ENCODE measurements around the gene MYO1F.
"Not testable (repeated sequence)": the region's sequence is repeated elsewhere in the genome, so short reads cannot be mapped to it uniquely, and the experiment has no call there.

Gene MYO1F

DNA sequence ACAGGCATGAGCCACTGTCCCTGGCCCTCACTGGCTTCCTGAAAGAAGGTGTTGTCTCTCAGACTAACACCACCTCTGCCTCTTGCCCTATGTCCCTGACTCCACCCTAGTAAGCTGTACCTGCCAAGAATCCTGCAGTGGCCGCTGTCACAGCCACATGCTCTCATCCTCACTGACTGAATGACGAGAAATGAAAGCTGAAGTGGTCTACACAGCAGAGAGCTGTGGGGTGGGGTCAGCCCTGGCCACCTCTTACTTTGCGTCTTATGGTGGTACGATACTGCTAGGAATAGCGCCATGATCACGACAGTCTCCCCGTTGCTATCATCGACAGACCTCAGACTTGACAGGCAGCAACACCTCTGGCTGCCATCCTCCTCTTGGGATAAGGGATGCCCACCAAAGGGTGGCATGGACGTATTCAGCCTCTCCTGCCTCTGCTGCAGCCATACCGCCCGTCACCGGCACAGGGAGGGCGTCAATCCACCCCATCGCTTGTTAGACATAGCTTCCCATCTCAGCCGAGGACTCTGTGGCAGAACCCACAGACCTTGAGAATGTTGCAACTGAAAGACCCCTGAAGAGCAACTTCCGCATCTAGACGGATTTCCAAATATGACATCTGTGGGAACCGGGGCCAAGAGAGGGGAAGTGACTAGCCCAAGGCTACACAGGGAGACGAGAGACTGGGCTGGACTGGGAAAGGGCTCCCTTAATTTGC, 809 bp downstream of the MYO1F start:
- Histone ChIP-seq H3K27me3 (replicated peaks) (no peaks in the 10 kb centered on the region), H3K36me3 (replicated peaks) (no peaks in the 10 kb centered on the region), H3K4me3 (ENCODE audit: low read depth, low read length) (no peak overlapping the region), H3K27ac (no peak overlapping the region)
- in situ Hi-C loops (cut with HindIII; ENCODE audit: low pct_ligation_motif_present, low sequenced_read_pairs), result no loop called here
- TF ChIP-seq, protein P1, sequence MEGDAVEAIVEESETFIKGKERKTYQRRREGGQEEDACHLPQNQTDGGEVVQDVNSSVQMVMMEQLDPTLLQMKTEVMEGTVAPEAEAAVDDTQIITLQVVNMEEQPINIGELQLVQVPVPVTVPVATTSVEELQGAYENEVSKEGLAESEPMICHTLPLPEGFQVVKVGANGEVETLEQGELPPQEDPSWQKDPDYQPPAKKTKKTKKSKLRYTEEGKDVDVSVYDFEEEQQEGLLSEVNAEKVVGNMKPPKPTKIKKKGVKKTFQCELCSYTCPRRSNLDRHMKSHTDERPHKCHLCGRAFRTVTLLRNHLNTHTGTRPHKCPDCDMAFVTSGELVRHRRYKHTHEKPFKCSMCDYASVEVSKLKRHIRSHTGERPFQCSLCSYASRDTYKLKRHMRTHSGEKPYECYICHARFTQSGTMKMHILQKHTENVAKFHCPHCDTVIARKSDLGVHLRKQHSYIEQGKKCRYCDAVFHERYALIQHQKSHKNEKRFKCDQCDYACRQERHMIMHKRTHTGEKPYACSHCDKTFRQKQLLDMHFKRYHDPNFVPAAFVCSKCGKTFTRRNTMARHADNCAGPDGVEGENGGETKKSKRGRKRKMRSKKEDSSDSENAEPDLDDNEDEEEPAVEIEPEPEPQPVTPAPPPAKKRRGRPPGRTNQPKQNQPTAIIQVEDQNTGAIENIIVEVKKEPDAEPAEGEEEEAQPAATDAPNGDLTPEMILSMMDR (IDR thresholded peaks at IDR 0.05; ENCODE audit: low read depth, low read length, missing control alignments), result no peak
- no peak for DNase-seq

DNA sequence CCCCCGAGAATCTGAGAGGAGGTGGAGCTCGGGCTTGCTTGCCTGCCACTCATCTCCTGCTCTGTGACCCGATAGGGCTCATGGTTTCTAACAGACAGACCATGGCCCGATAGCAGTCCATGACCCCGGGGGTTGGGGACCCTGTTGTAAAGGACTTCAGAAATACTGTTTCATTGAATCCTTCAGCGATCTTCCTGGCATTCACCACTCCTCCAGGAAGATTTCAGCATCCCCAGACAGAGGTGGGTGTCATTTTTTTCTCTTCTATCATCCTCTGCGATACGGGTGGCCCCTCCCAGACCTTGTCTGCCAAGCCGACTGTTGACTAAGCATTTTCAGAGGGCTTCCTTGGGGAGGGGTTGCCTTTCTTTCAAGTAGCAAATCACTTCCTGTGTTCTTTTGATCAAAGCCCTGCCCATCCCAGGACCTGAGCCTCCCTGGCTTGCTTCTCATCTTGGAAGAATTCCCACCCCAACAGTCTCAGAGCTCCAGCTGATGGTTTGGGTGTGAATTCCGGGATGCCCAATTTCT, 1.7 kb downstream of the MYO1F start:
- Histone ChIP-seq H3K4me3 (ENCODE audit: low read depth, low read length) (no peak overlapping the region), H3K27ac (no peak overlapping the region), H3K36me3 (replicated peaks) (no peaks in the 10 kb centered on the region), H3K27me3 (replicated peaks) (no peaks in the 10 kb centered on the region)
- DNase-seq, result peak; percentile 12
- in situ Hi-C loops (cut with HindIII; ENCODE audit: low pct_ligation_motif_present, low sequenced_read_pairs), result no loop called here
- TF ChIP-seq, protein P1 (IDR thresholded peaks at IDR 0.05; ENCODE audit: low read depth, low read length, missing control alignments), result no peak

DNA sequence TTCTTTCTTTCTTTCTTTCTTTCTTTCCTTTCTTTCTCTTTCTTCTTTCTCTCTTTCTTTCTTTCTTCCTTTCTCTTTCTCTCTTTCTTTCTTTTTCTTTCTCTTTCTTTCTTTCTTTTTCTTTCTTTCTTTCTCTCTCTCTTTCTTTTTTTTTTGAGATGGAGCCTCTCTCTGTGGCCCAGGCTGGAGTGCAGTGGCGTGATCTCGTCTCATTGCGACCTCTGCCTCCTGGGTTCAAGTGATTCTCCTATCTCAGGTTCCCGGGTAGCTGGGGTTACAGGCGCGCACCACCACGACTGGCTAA, 2.7 kb downstream of the MYO1F start:
- H3K27ac ChIP-seq, result not testable (repeated sequence)

DNA sequence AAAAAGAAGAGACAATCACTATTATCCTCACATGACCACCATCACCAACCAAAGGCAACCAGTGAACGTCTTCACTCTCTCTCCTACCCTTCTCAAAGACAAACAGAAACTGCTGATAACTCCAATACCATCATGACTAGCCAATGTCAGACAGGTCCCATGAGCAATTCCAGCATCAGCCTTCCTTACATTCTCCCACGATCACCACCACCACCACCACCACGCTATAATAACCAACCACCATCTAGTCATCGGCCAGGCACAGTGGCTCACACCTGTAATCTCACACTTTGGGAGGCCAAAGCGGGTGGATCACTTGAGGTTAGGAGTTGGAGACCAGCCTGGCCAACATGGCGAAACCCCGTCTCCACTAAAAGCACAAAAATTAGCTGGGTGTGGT, 3.9 kb downstream of the MYO1F start:
- TF ChIP-seq, protein P1 (IDR thresholded peaks at IDR 0.05; ENCODE audit: low read depth, low read length, missing control alignments), result no peak
- Histone ChIP-seq H3K27me3 (replicated peaks) (no peaks in the 10 kb centered on the region), H3K27ac (no peak overlapping the region), H3K4me3 (ENCODE audit: low read depth, low read length) (no peak overlapping the region), H3K36me3 (replicated peaks) (no peaks in the 10 kb centered on the region)
- DNase-seq, result no peak
- in situ Hi-C loops (cut with HindIII; ENCODE audit: low pct_ligation_motif_present, low sequenced_read_pairs), result no loop called here

More for the DNA sequence above, 2.7 kb downstream of the MYO1F start:
- H3K4me3 ChIP-seq (ENCODE audit: low read depth, low read length); in situ Hi-C loops (cut with HindIII; ENCODE audit: low pct_ligation_motif_present, low sequenced_read_pairs); H3K27me3 ChIP-seq (replicated peaks); DNase-seq; H3K36me3 ChIP-seq (replicated peaks): not testable (repeated sequence)

DNA sequence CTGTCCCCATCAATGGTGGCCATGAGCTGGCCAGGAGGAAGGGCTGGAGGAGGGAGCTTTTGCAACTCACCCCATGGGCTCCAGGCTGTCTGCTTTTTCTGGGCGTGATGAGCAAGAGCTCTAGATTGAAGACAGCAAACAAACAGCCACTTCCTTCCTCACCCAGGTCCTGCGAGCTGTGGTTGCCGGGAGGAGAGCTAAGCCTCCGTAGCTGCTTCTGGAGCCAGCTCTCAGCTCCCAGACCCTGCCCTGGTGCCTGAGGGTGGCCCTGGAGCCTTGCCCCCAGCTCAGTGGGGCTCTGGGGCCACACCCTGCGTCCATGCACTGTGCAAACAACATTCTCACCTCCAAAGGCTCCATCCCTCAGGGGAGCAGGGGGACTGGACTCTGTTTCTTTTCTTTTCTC, 6.2 kb downstream of the MYO1F start:
- Histone ChIP-seq H3K4me3 (ENCODE audit: low read depth, low read length) (no peak overlapping the region), H3K36me3 (replicated peaks) (no peaks in the 10 kb centered on the region), H3K27me3 (replicated peaks) (no peaks in the 10 kb centered on the region), H3K27ac (no peak overlapping the region)
- TF ChIP-seq, protein P1 (IDR thresholded peaks at IDR 0.05; ENCODE audit: low read depth, low read length, missing control alignments), result no peak
- in situ Hi-C loops (cut with HindIII; ENCODE audit: low pct_ligation_motif_present, low sequenced_read_pairs), result no loop called here
- peak; percentile 56 for DNase-seq

DNA sequence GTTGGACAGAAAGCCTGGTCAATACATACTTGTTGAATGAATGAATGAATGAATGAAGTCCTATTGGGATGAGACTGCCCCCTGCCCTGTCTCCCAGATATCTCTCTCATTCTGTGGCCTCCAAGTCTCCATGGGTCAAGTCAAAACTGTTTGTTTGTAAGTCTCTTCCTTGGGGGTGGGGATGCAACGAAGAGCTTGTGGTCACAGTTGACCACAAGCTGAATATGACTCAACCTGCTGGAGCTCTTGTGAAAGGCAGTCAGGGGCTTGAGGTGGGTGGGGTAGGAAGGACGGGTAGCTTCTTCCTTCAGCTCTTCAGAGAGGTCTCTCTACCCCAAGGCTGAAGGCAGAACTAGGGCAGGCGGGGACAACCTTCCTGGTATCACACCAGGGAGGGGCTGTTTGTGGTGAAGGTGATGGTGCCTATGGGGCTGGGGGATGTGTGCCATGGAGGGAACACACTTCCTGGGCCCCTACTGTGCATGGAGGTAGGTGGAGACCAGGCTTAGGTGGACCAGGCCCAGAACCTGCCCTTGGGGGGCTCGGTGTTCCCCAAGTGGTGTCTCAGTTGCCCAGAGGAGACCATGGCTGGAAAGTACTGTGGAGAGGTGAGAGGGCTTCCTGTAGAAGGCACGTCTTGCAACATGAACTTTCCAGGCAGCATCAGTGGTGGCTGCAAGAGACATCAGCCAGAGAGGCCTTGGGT, 8.0 kb downstream of the MYO1F start:
- TF ChIP-seq, protein P1 (IDR thresholded peaks at IDR 0.05; ENCODE audit: low read depth, low read length, missing control alignments), result peak; percentile 6
- Histone ChIP-seq H3K4me3 (ENCODE audit: low read depth, low read length) (no peak overlapping the region), H3K36me3 (replicated peaks) (no peaks in the 10 kb centered on the region), H3K27me3 (replicated peaks) (no peaks in the 10 kb centered on the region), H3K27ac (no peak overlapping the region)
- in situ Hi-C loops (cut with HindIII; ENCODE audit: low pct_ligation_motif_present, low sequenced_read_pairs), result no loop called here
- DNase-seq, result peak; percentile 88

All from brain microvascular endothelial cell (primary cell).